NT2/D1 (cell line): ENCODE results near the gene C19orf38.

Experiments
- YY1 ChIP-seq: IDR thresholded peaks from 2 replicates; pipeline ENCODE4 v1.6.1; 2011; ENCODE audit not compliant: insufficient read length, insufficient read depth
- ZNF274 ChIP-seq: IDR thresholded peaks from 2 replicates; pipeline ENCODE4 v1.6.1; 2011; ENCODE audit warnings: mild to moderate bottlenecking, low read depth, low read length

DNA sequence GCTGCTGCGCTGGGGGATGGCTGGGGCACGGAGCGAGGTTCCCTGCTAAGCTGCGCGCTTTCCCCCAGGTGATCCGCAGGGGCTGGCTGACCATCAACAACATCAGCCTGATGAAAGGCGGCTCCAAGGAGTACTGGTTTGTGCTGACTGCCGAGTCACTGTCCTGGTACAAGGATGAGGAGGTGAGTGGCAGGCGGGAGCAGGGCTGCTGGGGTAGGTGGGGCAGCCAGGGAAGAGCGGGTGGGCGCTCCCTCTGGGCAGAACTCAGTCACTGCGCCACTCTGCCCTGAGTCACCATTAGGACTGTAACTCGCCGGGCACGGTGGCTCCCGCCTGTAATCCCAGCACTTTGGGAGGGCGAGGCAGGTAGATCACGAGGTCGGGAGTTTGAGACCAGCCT is 36.0 kb upstream of the C19orf38 start:
- TF ChIP-seq ZNF274 (no peak), YY1 (no peak)
